C4-2B (cell line): ENCODE data around the gene MATN1.

Experiments used
- CTCF ChIP-seq: fragments of 450-650 bp; conservative IDR thresholded peaks from 2 replicates; pipeline ENCODE4 v1.5.1; 2017; ENCODE audit warnings: mild to moderate bottlenecking
- ZFX ChIP-seq: fragments of 450-650 bp; IDR thresholded peaks from 2 replicates; pipeline ENCODE4 v1.6.1; 2017

GRCh38 chr1:30739601-30740000 is 16.2 kb upstream of the MATN1 start:
- TF ChIP-seq CTCF = no peak
- no peak for TF ChIP-seq ZFX
